ENCODE data around the gene DOCK1.

DNA sequence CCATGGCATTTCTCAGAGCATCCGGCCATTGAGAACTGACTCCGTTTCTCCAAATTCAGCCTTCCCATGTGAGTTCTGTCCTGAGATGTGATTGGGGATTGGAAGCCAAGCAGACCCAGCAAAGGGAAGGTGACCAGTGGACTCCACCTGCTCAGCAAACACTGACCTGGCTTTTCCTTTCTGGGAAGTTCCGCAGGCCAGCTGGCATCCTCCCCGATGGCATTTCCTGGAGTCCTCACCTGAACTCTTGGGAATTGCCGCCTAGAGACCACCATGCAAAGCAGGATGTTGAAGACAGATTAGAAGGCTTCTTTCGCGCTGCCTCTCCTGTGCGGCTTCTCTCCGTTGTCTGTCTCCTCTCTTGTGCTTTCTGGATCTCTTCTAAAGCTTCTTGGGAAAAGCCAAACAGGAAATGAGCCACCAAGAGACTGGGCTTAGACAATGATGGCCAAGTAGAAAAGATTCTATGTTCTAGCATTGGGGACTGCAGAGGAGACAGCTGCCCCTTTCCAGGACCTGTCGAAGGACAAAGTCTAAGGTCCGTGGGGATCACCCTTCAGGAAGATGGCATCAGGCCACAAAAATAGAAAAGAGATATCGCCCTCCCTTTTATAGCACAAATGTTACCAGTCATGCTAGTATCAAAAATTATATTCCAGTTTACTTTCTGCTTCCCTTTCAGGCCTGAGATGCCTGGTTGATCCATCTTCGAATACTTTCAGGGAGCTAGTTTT lies 394.9 kb downstream of the DOCK1 start:
- TF ChIP-seq CTCF (conservative IDR thresholded peaks at IDR 0.05) = no peak
- no peak for TF ChIP-seq ZFX (IDR thresholded peaks at IDR 0.05)

All from C4-2B (cell line).